Stimulated activated CD4-positive, alpha-beta T cell treated with anti-CD3 and anti-CD28 coated beads, Interleukin-1b, Interleukin-23, amount 100 ng/mL, for 1 hour (primary cell): Measurements from ENCODE around the gene COL13A1.
A peak's percentile ranks its signal among the peaks of the same experiment; 100 is the strongest.

Experiments
- DNase-seq, 2 donors: peaks; one replicate each; pipeline ENCODE4 v3.0.0-alpha.2; 2020; ENCODE audit warnings: low read depth in 2 of 2

The COL13A1 gene

DNA sequence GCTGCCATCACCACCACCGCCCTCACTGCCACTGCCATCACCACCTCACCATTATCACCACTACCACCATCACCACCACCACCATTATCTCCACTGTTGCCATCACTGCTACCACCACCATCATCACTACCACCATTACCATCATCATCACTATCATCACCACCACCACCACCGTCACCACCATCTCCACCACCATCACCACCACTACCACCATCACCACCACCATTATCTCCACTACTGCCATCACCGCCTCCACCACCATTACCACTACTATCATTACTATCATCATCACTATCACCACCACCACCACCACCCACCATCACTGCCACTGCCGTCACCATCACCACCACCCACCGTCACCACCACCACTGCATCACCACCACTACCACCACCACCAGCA is 9.9 kb upstream of the COL13A1 start:
- DNase-seq, result no peak

GRCh38 chr10:69792341-69792740 is 9.4 kb upstream of the COL13A1 start:
- DNase-seq, result no peak

DNA sequence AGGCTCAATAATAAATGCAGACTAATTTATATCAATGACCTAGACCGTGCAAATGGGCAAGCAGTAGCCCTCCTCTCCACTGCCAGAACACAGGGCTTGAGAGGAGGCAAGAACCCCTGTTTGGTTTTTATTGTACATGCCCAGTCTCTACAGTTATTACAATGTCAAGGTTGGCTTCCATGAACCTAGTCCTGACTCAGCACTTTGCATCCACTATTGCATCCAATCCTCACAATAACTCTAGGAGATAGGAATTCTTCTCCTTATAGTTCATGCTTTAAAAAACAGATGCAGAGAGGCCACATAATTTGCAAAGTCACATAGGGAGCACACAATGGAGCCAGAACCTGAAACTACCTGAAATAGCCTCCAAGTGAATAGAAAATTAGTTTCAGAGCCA is 7.0 kb upstream of the COL13A1 start:
- DNase-seq, result no peak

- no peak for DNase-seq
These were observed 6.3 kb upstream of the COL13A1 start for GRCh38 chr10:69795242-69795934.

DNA sequence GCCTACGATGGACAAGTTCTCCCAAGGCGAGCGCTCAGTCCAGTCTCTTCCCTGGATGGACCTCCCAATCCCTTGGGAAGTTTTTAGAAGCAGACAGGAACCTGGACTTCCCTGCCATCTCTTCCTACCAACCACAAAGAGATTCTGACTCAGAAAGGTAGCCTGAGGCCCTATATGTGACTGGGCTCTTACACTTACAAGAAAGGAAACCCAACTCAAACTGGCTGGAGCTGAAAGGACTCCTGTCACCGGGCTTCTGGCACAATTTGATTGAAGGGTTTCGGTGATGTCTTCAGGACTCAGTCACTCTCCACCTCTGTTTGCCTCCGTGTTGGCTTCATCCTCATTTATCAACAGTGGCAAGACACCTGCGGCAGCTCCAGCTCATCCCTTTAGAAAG is 3.7 kb upstream of the COL13A1 start:
- no peak for DNase-seq

GRCh38 chr10:69800109-69800508 is 1.6 kb upstream of the COL13A1 start:
- no peak for DNase-seq

DNA sequence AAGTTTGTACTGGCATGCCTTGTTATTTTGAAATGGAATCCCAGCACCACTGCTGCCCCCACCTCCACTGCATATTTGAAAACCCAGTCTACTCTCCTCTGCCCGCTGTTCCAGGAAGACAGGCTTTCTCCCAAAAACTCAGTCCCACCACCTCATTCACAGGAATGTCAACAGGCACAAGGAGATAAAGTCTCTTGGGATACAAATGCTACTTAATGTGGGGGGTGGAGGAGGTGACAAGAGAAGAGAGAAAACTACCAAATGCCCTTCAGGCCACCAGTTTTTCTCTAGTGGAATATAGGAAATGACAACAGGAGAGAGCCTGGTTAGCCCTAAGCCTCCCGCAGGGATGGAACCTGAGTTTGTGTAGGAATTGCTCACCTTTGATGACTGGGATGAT is 1.0 kb upstream of the COL13A1 start:
- DNase-seq, result no peak

DNA sequence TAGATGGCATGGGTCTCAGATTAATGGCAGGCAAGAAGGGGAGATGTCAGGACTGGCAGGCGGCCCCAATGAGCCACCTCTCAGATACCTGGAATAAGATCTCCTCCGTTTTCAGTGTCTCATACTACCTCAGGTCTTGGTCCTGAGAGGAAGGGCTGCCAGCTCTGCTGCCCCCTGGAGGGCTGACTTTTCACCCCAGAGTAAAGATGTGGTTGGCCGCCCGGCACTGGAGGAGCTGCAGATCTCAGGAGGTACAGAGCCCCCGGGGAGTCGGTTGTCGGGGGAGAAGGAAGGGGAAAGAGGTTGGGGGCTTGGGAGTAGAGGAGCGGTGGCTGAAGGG is 642 bp upstream of the COL13A1 start:
- DNase-seq, result peak in 1 of 2 donors; percentile 17

- DNase-seq, result no peak
These were observed 887 bp downstream of the COL13A1 start for GRCh38 chr10:69802424-69803161.

- DNase-seq, result no peak
These were observed 2.1 kb downstream of the COL13A1 start for GRCh38 chr10:69803809-69804208.

DNA sequence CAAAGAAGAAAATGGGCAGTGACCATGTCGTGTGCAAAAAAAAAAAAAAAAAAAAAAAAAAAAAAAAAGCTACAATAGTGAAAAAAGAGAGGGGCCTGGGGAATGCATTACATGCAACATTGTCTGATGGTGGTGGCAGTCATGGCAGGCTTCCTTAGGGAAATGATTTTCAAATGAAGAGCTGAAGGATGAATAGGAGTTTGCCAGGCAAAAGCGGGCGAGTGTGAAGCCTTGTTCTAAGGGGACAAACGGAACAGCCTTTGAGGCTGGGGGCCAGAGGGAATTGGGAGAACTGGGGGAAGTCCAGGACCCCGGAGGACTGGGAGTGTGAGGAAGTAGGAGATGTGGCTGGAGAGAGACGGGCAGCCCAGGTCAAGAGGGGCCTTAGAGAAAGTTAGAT is 3.1 kb downstream of the COL13A1 start:
- DNase-seq, result no peak

DNA sequence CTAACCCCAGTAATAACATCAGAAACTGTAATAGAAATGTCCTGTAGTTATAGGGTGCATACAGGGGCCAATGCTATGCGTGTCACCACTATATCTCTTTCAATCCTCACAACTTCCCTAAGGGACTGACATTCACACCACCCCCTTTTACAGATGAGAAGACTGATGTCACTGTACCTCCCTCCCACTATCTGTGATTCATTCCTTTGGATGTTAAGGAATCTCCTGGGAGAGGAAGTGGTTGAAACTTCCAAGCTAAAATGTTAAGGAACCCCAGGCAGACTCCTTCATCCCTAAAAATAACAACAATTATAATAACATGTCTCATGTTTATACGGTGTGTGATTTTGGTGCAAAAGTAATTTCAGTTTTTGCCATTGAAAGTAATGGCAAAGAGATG is 5.4 kb downstream of the COL13A1 start:
- DNase-seq, result no peak

GRCh38 chr10:69807696-69808095 is 6.0 kb downstream of the COL13A1 start:
- no peak for DNase-seq

DNA sequence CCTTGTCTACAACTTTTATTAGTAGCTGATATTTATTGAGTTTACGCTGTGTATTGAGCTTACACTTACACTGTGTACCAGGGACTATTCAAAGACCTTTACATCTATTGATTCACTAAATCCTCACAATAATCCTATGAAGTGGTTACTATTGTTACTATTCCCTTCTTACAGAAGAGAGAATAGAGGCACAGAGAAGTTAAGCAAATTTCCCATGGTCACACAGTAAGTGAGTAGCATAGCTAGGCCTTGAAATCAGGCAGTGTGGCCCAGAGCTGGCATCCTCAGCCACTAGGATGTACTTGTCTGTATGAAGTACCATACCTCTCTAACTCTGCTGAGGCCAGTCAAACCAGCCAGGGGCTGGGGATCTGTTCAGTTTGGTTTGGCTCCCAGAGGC is 7.6 kb downstream of the COL13A1 start:
- DNase-seq, result no peak

- no peak for DNase-seq
These were observed 8.4 kb downstream of the COL13A1 start for GRCh38 chr10:69810097-69810496.

DNA sequence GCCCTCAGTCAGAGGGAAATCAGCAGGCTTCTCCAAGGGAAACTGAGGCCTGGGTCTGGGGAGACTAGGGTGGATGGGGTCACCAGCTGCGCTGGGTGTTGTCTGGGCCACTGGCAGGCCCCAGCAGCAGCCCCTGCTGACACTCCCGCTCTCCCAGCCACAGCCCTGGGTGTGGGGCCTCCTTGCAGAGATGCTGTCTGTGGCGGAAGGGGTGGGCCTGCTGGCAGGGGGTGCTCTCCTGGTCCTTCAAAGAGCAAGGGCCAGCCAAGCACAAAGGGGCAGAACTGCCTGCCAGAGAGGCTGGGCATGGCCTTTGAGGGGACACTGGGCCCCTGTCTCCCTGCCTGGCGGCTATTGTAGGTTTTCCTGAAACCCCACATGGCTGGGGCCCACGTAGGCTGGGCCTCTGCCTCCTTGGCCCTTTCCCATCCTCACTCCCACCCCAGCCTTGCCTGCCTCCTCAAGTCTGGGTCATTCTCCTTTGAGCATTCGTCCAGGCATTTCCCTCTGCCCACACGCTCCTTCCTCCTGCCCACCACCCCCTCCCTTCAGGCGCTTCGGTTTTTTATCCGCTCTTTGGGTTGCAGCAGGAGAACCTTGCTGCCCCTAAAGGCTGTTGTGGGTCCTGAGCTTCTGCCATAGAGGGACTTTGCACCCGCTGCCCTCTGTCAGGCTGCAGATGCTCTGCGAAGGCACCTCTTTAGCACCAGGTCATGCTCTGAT is 9.1 kb downstream of the COL13A1 start:
- no peak for DNase-seq

GRCh38 chr10:69813632-69814031 is 11.9 kb downstream of the COL13A1 start:
- DNase-seq, result no peak

DNA sequence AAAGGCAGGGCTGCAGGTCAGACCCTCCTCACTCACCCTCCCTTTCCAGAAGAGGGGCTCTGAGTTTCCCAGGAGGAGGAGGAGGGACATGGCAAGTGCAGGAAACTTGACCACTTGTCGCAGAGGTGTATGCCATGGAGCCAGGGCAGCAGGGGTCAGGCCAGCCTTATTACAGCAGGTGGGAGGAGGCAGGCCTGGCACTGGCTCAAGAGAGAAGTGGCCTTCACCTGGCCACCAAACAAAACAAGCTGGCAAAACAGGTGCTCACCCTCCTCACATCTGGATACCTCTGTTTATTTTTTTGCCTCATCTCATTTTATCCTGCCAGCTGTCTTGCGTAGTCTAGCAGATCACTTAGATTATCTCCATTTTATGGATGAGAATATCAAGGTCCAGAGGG is 12.5 kb downstream of the COL13A1 start:
- no peak for DNase-seq

DNA sequence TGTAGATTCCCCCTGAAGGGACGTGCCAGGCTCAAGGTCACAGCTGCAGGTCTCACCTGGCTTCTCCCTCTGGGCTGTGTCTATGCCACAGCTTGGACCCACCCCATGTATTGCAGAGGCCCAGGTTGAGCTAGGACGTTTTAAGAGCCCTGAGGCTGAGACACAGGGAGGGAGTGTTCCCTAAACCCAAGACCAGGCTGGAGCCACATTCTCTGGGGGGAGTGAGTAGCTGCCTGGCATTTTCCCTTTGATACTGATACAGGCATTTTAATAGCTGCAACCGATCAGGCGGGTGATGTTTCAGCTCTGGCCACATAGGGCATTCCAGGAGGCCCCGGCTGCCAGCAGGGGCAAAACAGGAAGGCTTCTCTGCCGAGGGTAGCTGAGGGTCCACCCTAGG is 13.4 kb downstream of the COL13A1 start:
- DNase-seq, result no peak

- no peak for DNase-seq
These were observed 14.8 kb downstream of the COL13A1 start for GRCh38 chr10:69816521-69816920.

GRCh38 chr10:69817078-69817581 is 15.4 kb downstream of the COL13A1 start:
- DNase-seq, result no peak

GRCh38 chr10:69818676-69819239 is 17.1 kb downstream of the COL13A1 start:
- no peak for DNase-seq
